SK-N-SH treated with all-trans-retinoic acid at 6 μM for 48 hours (cell line): ENCODE results near the gene HSPA9.

Source experiments
- ARNTL ChIP-seq: fragments of 450-650 bp; formaldehyde crosslinking; IDR thresholded peaks from 2 replicates; pipeline ENCODE4 v1.5.0; 2020; ENCODE audit warnings: low read depth, mild to moderate bottlenecking, moderate library complexity, borderline replicate concordance
- CSDC2 ChIP-seq: fragments of 250-450 bp; sonication (Bioruptor Pico); IDR thresholded peaks from 2 replicates; pipeline ENCODE4 v1.5.0; 2020; ENCODE audit warnings: mild to moderate bottlenecking, moderate library complexity
- OSR1 ChIP-seq: fragments of 250-450 bp; sonication (Bioruptor Pico); IDR thresholded peaks from 2 replicates; pipeline ENCODE4 v1.8.0; 2022; ENCODE audit warnings: moderate library complexity, mild to moderate bottlenecking, inconsistent platforms
- ZFP30 ChIP-seq: fragments of 450-650 bp; formaldehyde crosslinking; IDR thresholded peaks from 2 replicates; pipeline ENCODE4 v1.5.0; 2022; ENCODE audit warnings: mild to moderate bottlenecking, moderate library complexity
- ZNF565 ChIP-seq: fragments of 450-650 bp; formaldehyde crosslinking; conservative IDR thresholded peaks from 2 replicates; pipeline ENCODE4 v1.5.0; 2020; ENCODE audit warnings: low read depth, mild to moderate bottlenecking, moderate library complexity
- TF ChIP-seq, protein P1 (sequence below): fragments of 250-450 bp; sonication (Bioruptor Pico); IDR thresholded peaks from 2 replicates; pipeline ENCODE4 v1.8.0; 2021; ENCODE audit warnings: low read depth, mild to moderate bottlenecking, moderate library complexity, borderline replicate concordance

DNA sequence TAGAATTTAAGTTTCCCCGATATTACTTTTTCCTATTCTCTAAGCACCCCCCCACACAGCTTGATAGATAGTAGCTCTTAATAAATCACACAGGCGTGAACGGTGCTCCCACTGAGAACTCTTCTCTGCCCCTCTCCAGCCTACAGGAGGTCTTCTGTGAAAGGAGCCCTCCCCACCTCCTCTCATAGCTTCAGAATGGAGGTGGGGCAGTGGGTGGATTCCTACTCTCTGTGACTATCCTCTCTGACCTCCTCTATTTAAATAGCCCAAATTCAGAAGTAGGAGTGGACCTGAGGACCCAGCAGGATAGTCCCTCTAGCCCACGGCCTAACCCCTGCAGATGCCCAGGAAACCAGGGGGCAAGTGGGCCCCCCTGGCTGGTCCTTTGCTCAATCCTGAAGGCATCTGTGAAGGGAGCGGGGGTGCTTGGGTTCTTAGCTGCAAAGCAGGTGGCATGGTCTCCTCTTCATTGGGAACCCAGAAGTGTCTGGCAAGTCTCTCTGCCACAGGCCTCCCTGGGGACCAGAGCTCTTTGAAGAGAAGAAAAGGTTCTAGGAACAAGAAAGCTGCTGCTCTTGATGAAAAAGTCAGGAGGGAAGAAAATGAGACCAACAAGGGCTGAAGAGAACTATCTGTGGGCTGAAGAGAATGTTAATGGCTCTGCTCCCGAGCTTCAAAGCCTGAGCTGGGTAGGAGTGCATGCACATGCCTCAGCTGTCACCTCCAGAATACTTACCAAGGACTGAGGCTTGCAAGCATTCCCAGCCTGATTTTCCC is 21.1 kb upstream of the HSPA9 start:
- TF ChIP-seq OSR1 (CRISPR knock-in tag) (no peak), CSDC2 (CRISPR knock-in tag) (no peak), ARNTL (CRISPR knock-in tag) (no peak), ZNF565 (CRISPR knock-in tag) (no peak), ZFP30 (CRISPR knock-in tag) (no peak)
- TF ChIP-seq, protein P1, sequence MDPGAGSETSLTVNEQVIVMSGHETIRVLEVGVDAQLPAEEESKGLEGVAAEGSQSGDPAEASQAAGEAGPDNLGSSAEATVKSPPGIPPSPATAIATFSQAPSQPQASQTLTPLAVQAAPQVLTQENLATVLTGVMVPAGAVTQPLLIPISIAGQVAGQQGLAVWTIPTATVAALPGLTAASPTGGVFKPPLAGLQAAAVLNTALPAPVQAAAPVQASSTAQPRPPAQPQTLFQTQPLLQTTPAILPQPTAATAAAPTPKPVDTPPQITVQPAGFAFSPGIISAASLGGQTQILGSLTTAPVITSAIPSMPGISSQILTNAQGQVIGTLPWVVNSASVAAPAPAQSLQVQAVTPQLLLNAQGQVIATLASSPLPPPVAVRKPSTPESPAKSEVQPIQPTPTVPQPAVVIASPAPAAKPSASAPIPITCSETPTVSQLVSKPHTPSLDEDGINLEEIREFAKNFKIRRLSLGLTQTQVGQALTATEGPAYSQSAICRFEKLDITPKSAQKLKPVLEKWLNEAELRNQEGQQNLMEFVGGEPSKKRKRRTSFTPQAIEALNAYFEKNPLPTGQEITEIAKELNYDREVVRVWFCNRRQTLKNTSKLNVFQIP: no peak
